ENCODE results near the gene STAT3.
"Not testable (repeated sequence)": the region's sequence is repeated elsewhere in the genome, so short reads cannot be mapped to it uniquely, and the experiment has no call there.

The STAT3 gene

GRCh38 chr17:42274253-42274542, 114.0 kb downstream of the STAT3 start:
- no peak for DNase-seq

GRCh38 chr17:42273474-42274252, 114.6 kb downstream of the STAT3 start:
- DNase-seq = no peak

GRCh38 chr17:42272162-42272907, 115.9 kb downstream of the STAT3 start:
- no peak for DNase-seq

- DNase-seq = no peak
Measured at GRCh38 chr17:42271779-42272035, 116.5 kb downstream of the STAT3 start.

- no peak for DNase-seq
Measured at GRCh38 chr17:42271006-42271778, 117.0 kb downstream of the STAT3 start.

- no peak for DNase-seq
Measured at GRCh38 chr17:42270596-42270995, 117.6 kb downstream of the STAT3 start.

- no peak for DNase-seq
Measured at GRCh38 chr17:42270170-42270535, 118.1 kb downstream of the STAT3 start.

GRCh38 chr17:42268236-42268635, 120.0 kb downstream of the STAT3 start:
- DNase-seq = no peak

GRCh38 chr17:42266918-42267766, 121.1 kb downstream of the STAT3 start:
- DNase-seq = no peak

- no peak for DNase-seq
Measured at GRCh38 chr17:42266462-42266861, 121.8 kb downstream of the STAT3 start.

GRCh38 chr17:42264366-42264765, 123.9 kb downstream of the STAT3 start:
- not testable (repeated sequence) for DNase-seq

Data from NCI-H146 (cell line).